Mesenteric fat pad (tissue), 1 donor: ENCODE data around the gene KLK6. TPM values are rescaled to one million over a fixed set of nuclear protein-coding genes. Genes with fewer than 3 reads are reported as not detected.

ENCODE experiments used
- DNase-seq: peaks from one replicate; pipeline ENCODE4 v3.0.0-alpha.2; 2020; ENCODE audit warnings: low spot score
- total RNA-seq: library from RNA; stranded (reverse); fragmentation: NEBNext Ultra II Directional; extraction: Animal tissue kit (Norgen Biotek cat#: 25700); gene quantifications from one replicate; pipeline ENCODE4 v1.2.1, GENCODE V29; 2021
- donor health status: DM: yes; HTN: yes; CAD: no.

The KLK6 gene
- total RNA-seq, 1 donor from 2014 or later, result not detected

DNA sequence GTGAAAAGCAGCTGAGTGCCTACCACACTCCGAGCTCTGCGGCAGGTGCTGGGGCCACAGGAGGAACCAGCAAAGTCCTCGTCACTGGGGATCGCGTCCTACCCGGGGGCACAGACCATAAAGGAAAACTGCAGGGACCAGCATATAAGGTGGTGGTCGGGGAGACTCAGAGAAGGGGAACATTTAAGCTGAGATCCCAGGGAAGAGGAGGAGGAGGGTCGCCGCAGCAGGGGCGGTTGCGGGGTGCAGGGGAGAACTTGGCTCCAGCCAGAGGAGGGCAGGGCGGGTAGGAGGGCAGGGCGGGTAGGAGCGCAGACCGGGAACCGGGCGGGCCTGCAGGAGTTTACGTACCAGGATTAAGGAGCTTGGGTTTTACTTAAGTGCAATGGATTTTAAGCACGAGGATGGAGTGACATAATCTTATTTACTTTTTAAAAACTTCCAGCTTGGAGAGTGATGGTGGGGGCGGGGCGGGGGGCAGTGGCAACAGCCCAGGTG is 57.2 kb downstream of the KLK6 start:
- peak; percentile 81 for DNase-seq

DNA sequence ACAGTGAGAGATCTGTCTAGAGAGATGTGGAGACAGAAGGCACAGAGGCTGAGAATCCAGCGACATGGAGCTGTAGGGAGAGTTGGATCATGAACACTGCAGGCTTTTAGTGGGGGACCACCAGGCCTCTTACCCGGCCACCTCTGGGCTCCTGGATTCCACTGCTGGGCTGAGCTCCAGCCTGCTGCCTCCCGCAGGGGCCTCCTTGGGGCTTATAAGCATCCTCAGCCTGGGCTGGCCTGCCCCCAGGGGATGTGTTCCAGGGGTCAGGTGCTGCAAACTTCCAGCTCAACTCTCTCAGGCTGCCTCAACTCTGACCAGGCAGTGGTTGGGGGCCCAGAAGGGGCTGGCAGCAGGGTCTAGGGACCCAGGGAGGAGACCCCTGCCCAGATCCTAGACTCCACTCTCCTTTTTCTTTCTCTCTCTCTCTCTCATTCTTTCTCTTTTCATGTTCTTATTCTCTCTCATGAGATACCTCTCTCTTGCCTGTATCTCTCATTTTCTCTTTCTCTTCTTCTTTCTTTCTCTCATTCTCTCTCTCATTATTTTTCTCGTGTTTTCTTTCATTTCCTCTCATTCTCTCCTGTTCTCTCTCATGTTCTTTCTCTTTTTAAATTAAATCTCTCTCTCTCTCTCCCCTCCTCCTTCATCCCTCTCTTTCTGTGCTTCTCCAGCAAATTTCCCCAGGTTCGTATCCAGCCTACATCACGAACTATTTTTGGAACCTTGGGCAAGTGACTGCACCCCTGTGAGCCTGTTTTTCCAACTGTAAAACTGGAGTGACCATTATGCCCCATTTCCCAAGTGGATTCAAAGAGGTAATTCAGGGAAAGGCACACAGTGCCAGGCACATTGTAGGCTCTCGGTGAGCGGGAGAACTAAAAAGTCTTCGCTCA is 57.9 kb downstream of the KLK6 start, which contains the start of gene KLK4:
KLK4 (minus strand) TSS at position 190 of the 896 bp plus-strand sequence. CDS start 657 bp downstream, outside the sequence.
- peak; percentile 37 for DNase-seq

DNA sequence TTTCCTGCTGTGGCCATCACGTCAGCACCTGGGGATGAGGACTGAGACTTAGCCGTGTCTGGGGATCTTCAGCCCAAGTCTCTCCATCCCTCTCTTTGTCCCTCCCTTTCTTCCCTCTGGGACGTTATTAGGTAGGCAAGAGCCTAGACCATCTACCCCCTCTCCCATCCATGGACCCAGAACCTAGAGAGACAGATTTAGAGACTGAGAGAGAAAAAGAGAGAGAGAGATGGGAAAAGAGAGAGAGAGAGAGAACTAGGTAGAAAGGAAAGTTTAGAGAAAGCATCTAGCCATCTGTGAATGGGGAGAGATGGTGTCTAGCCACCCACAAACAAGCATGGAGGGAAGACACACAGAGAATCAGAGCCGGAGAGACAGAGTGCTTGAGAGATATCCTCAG is 58.7 kb downstream of the KLK6 start:
- DNase-seq, result no peak

DNA sequence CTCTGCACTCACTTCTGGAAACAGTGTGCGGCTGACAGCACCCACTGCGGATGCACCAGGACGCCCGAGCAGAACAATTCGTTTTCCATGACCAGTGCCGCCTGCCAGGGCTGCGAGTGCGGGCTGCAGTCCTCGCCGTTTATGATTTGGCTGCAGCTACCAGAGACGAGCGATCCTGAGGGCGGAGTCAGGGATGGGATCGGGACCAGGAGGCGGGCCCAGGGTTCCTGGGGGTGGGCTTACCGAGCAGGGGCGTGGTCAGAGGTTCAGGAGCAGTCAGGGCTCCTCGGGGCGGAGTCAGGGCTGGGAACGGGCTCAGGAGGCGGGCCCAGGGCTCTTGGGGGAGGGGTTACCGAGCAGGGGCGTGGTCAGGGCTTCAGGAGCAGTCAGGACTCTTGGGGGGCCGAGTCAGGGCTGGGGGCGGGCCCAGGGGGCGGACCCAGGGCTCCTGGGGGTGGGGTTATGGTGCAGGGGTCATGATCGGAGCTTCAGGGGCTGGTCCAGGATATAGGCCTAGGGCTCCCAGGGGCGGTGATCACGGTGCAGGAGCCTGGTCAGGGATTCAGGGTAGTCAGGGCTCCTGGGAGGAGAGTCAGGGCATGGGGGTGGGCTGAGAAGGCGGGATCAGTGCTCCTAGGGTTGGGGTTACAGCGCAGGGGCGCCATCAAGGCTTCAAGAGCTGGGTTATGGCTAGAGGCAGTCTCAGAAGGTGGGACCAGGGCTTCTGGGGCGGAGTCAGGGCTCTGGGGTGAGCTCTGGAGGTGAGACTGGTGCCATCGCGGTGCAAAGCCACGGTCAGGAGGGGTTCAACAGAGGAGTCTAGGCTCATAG is 59.9 kb downstream of the KLK6 start:
- DNase-seq, result no peak

Other genes with a start within 250 kb of the KLK6 start
- 0.74 TPM for gene SHANK1, start 249.8 kb downstream of the KLK6 start, total RNA-seq
- gene CLEC11A, start 246.2 kb downstream of the KLK6 start, total RNA-seq, result 13.2 TPM
- not detected for gene GPR32, start 199.1 kb downstream of the KLK6 start, total RNA-seq
- gene ACP4, start 179.2 kb downstream of the KLK6 start, total RNA-seq, result not detected
- gene KLK1, start 145.8 kb downstream of the KLK6 start, total RNA-seq, result 1.1 TPM
- not detected for gene KLK15, start 136.0 kb downstream of the KLK6 start, total RNA-seq
- not detected for gene KLK3, start 114.7 kb downstream of the KLK6 start, total RNA-seq
- gene KLK2, start 96.2 kb downstream of the KLK6 start, total RNA-seq, result not detected
- not detected for gene KLK4, start 58.2 kb downstream of the KLK6 start, total RNA-seq
- gene KLK5, start 16.6 kb downstream of the KLK6 start, total RNA-seq, result not detected
- gene KLK7, start 14.3 kb upstream of the KLK6 start, total RNA-seq, result not detected
- not detected for gene KLK8, start 32.0 kb upstream of the KLK6 start, total RNA-seq
- not detected for gene KLK10, start 50.1 kb upstream of the KLK6 start, total RNA-seq
- gene KLK11, start 57.0 kb upstream of the KLK6 start, total RNA-seq, result not detected
- not detected for gene KLK12, start 65.4 kb upstream of the KLK6 start, total RNA-seq
- not detected for gene KLK13, start 95.5 kb upstream of the KLK6 start, total RNA-seq
- not detected for gene KLK14, start 113.3 kb upstream of the KLK6 start, total RNA-seq
- gene CTU1, start 138.8 kb upstream of the KLK6 start, total RNA-seq, result 10.0 TPM
- gene SIGLEC9, start 155.3 kb upstream of the KLK6 start, total RNA-seq, result 19.0 TPM
- gene SIGLEC7, start 172.7 kb upstream of the KLK6 start, total RNA-seq, result 8.1 TPM